Measurements from ENCODE around the gene DEXI.

Gene DEXI

DNA sequence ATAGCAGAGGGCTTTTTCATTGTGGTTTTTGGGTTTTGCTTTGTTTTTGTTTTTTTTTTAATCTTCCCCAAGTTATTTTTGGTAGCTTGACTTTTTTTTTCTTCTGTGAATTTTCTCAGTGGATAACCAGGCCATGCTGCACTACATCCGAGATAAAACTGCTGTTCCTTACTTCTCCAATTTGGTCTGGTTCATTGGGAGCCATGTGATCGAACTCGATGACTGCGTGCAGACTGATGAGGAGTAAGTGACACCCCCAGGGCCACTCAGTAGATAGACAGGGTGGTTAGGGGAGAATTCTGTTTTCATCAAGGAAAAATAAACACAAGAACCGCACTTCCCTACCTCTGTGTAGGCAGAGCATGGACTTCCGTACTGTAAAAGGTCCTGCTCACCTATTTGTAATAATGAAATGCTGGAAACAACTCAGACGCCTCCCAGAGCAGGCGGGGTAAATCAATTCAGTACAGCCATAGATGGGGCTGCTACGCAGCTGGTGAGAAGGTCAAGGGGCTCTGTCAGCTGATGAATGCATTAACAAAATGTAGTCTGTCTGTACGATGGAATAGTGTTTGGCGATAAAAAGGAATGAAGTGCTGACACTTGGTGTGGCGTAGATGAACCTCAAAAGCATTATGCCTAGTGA, 30.7 kb upstream of the DEXI start:
- peaks cover 11% of the 10 kb centered on the region for H3K36me3 ChIP-seq

DNA sequence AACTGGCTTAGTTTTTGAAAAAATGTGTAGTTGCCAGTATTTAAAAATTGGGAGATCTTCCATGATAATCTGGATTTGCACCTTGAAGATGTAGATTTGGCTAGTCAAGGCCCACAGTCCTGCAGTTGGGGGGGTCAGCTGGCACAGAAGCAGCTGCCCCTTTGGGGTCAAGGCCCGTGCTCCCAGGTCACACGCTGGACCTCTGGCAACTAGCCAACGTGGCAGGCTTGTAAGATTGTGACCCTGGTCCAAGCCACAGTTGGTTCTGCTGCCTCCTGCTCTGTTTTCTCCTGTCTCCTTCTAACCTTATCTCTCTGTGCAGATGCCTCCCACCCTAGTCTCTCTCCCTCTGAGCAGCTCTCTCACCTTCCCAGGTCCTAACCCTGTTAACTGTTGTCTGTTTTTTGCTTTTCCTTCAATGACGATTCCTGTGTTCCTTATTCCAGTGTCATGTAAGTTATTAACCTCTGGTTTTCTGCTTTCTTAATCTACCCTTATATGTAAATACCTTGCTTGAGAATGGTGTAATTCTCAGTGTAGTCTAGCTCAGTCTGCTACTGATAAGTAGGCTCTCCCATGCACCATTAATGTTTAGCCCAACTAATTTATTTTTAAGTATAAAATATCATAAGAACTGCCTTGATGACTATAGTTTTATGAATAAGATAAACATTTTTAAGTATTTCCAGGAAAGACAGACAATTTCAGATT, 30.0 kb upstream of the DEXI start:
- no peak overlapping the region for H3K4me3 ChIP-seq (ENCODE audit: low read depth, low read length)

More for the DNA sequence above, 30.7 kb upstream of the DEXI start:
- TF ChIP-seq, protein P1, sequence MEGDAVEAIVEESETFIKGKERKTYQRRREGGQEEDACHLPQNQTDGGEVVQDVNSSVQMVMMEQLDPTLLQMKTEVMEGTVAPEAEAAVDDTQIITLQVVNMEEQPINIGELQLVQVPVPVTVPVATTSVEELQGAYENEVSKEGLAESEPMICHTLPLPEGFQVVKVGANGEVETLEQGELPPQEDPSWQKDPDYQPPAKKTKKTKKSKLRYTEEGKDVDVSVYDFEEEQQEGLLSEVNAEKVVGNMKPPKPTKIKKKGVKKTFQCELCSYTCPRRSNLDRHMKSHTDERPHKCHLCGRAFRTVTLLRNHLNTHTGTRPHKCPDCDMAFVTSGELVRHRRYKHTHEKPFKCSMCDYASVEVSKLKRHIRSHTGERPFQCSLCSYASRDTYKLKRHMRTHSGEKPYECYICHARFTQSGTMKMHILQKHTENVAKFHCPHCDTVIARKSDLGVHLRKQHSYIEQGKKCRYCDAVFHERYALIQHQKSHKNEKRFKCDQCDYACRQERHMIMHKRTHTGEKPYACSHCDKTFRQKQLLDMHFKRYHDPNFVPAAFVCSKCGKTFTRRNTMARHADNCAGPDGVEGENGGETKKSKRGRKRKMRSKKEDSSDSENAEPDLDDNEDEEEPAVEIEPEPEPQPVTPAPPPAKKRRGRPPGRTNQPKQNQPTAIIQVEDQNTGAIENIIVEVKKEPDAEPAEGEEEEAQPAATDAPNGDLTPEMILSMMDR (IDR thresholded peaks at IDR 0.05; ENCODE audit: low read depth, low read length) = no peak
- Histone ChIP-seq H3K4me1 (peaks cover 16% of the 10 kb centered on the region), H3K27me3 (no peaks in the 10 kb centered on the region), H3K9me3 (no peaks in the 10 kb centered on the region), H3K4me3 (ENCODE audit: low read depth, low read length) (no peak overlapping the region)
- DNase-seq = no peak

DNA sequence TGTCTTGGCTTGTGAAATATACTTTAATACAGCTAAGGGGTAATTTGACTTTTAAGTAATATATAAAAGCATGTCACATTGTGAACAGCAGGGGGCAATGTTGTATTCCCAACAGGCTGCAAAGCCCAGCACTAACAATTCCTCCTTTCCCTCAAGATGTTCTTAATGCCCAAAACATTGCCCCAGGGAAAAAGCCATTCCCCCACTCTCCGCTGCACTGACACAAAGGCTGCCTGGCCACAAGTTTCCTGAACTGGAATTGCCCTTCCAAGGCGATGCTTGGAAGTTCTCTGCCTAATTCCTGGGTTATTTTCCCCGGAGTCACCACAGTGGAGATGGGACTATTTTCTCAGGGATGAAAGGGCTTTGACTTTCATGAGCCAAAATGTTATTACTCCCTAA, 29.3 kb upstream of the DEXI start:
- no peaks in the 10 kb centered on the region for H3K9me3 ChIP-seq
- TF ChIP-seq, protein P1 (IDR thresholded peaks at IDR 0.05; ENCODE audit: low read depth, low read length) = peak; percentile 80
- no peak overlapping the region for H3K4me3 ChIP-seq (ENCODE audit: low read depth, low read length)
- peak; percentile 74 for DNase-seq
- H3K4me1 ChIP-seq = peaks cover 13% of the 10 kb centered on the region
- H3K27me3 ChIP-seq = no peaks in the 10 kb centered on the region
- H3K36me3 ChIP-seq = peaks cover 14% of the 10 kb centered on the region

More for the DNA sequence above, 30.0 kb upstream of the DEXI start:
- no peaks in the 10 kb centered on the region for H3K27me3 ChIP-seq
- H3K36me3 ChIP-seq = peaks cover 11% of the 10 kb centered on the region
- no peak for DNase-seq
- H3K9me3 ChIP-seq = no peaks in the 10 kb centered on the region
- peaks cover 16% of the 10 kb centered on the region for H3K4me1 ChIP-seq
- TF ChIP-seq, protein P1 (IDR thresholded peaks at IDR 0.05; ENCODE audit: low read depth, low read length) = no peak

DNA sequence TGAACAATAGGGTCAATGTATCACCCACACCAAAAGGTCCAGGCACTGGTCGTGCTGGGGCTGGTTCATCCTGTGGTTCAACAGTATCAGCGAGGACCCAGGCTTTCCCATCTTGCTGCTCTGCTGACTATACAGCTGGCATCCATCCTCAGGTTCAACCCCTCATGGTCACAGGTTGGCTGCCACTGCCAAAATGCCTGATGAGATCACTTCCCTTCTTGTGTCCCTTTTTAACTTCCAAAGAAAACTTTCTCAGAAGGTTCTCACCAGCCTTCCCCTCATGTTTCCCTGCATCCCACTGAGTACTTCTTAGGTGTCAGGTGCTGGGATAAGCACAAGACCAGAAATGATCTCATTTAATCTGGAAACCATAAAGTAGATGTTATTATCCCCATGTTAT, 27.8 kb upstream of the DEXI start:
- H3K36me3 ChIP-seq = peaks cover 15% of the 10 kb centered on the region
- H3K9me3 ChIP-seq = no peaks in the 10 kb centered on the region
- peaks cover 13% of the 10 kb centered on the region for H3K4me1 ChIP-seq
- TF ChIP-seq, protein P1 (IDR thresholded peaks at IDR 0.05; ENCODE audit: low read depth, low read length) = no peak
- no peak for DNase-seq
- H3K27me3 ChIP-seq = no peaks in the 10 kb centered on the region
- no peak overlapping the region for H3K4me3 ChIP-seq (ENCODE audit: low read depth, low read length)

DNA sequence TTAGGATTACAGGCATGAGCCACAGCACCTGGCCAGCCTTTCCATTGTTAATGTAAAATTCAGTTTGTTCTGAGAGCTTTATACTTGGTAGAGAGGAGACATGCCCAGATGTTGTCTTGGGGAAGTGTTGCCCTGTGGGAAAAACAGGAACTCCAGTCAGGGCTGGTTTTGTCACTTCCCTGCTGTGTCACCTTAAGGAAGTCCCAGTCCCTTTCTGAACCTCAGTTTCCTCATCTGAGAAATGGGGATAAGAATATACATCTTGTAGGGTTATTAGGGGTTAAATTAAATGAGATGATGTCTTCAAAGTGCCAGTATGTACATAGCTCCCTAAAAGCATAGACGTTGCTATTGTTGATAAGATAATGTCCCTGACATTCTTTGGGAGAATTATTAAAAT, 27.3 kb upstream of the DEXI start:
- Histone ChIP-seq H3K36me3 (peaks cover 15% of the 10 kb centered on the region), H3K9me3 (no peaks in the 10 kb centered on the region), H3K4me1 (peaks cover 13% of the 10 kb centered on the region), H3K27me3 (no peaks in the 10 kb centered on the region), H3K4me3 (ENCODE audit: low read depth, low read length) (no peak overlapping the region)
- TF ChIP-seq, protein P1 (IDR thresholded peaks at IDR 0.05; ENCODE audit: low read depth, low read length) = no peak
- no peak for DNase-seq

DNA sequence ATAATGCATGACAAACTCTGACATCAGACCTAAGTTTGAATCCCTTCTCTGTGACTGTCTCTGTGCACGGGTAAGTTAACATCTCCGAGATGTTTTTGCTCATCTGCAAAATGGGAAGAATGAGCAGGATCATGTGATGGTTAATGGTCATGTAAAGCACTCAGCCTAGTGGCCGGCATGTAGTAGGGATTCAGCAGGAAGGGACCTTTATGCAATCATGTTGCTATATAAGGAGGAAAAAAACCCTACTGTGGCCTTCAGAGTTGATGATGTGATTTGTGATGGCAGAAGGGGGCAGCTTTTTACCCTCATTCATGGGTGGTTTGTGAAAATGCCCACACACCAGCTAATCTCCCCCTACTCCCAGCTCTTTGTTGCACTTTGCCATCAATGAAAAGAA, 26.2 kb upstream of the DEXI start:
- Histone ChIP-seq H3K36me3 (peaks cover 19% of the 10 kb centered on the region), H3K4me3 (ENCODE audit: low read depth, low read length) (no peak overlapping the region), H3K9me3 (no peaks in the 10 kb centered on the region), H3K4me1 (peaks cover 15% of the 10 kb centered on the region), H3K27me3 (no peaks in the 10 kb centered on the region)
- DNase-seq = no peak
- TF ChIP-seq, protein P1 (IDR thresholded peaks at IDR 0.05; ENCODE audit: low read depth, low read length) = no peak
